GM23338 (cell line): ENCODE results near the gene ATP7A. TPM values are rescaled to one million over a fixed set of nuclear protein-coding genes. Genes with fewer than 3 reads are reported as not detected.

ENCODE experiments used
- ATAC-seq: fragments of 200-7000 bp; cut with Tn5 transposase; 3 replicates; pipeline ENCODE4 v1.9.1; 2020
- DNase-seq: peaks from one replicate; pipeline ENCODE4 v3.0.0-alpha.2; 2015; ENCODE audit warnings: low spot score
- H2AFZ ChIP-seq: fragments of 200-600 bp; sonication (generic); 2 replicates; pipeline ENCODE4 v1.8.0; 2016; ENCODE audit warnings: antibody characterized with exemption, mild to moderate bottlenecking, moderate library complexity
- H3F3A ChIP-seq: fragments of 200-600 bp; sonication (generic); replicated peaks from 2 replicates; pipeline ENCODE4 v1.8.0; 2017; ENCODE audit warnings: antibody characterized with exemption, mixed run types, low read depth
- H3K27ac ChIP-seq: fragments of 200-600 bp; sonication (generic); 2 replicates; pipeline ENCODE4 v1.6.1; 2016; ENCODE audit warnings: low read depth
- H3K27me3 ChIP-seq: fragments of 200-600 bp; sonication (generic); 2 replicates; pipeline ENCODE4 v1.8.0; 2016; ENCODE audit warnings: mild to moderate bottlenecking, mixed run types, moderate library complexity; ENCODE audit not compliant: insufficient read depth
- H3K36me3 ChIP-seq: fragments of 200-600 bp; sonication (generic); 2 replicates; pipeline ENCODE4 v1.8.0; 2016; ENCODE audit warnings: mild to moderate bottlenecking; ENCODE audit not compliant: insufficient read depth
- H3K4me1 ChIP-seq: fragments of 200-600 bp; sonication (generic); 2 replicates; pipeline ENCODE4 v1.8.0; 2016; ENCODE audit warnings: mild to moderate bottlenecking, moderate library complexity; ENCODE audit not compliant: insufficient read depth
- H3K4me2 ChIP-seq: fragments of 200-600 bp; sonication (generic); 2 replicates; pipeline ENCODE4 v1.7.1; 2017; ENCODE audit warnings: mixed run types
- H3K4me3 ChIP-seq: fragments of 200-600 bp; sonication (generic); 2 replicates; pipeline ENCODE4 v1.6.1; 2016; ENCODE audit warnings: mixed run types
- H3K79me2 ChIP-seq: fragments of 200-600 bp; sonication (generic); replicated peaks from 2 replicates; pipeline ENCODE4 v1.8.0; 2017; ENCODE audit warnings: mild to moderate bottlenecking; ENCODE audit not compliant: insufficient read depth
- H3K9me2 ChIP-seq: fragments of 200-600 bp; sonication (generic); 2 replicates; pipeline ENCODE4 v1.8.0; 2017; ENCODE audit not compliant: insufficient read depth
- H4K20me1 ChIP-seq: fragments of 200-600 bp; sonication (generic); replicated peaks from 2 replicates; pipeline ENCODE4 v1.8.0; 2017; ENCODE audit warnings: mild to moderate bottlenecking; ENCODE audit not compliant: insufficient read depth
- H3K27ac Mint-ChIP-seq: 2 replicates; pipeline ENCODE4 v1.8.0; 2020; ENCODE audit warnings: inconsistent platforms, mild to moderate bottlenecking, moderate library complexity, mixed read lengths
- H3K27me3 Mint-ChIP-seq: 3 replicates; pipeline ENCODE4 v1.8.0; 2022; ENCODE audit warnings: low read depth, mild to moderate bottlenecking, moderate library complexity, mixed read lengths, inconsistent platforms; ENCODE audit not compliant: insufficient read depth, poor library complexity
- H3K36me3 Mint-ChIP-seq: 3 replicates; pipeline ENCODE4 v1.8.0; 2021; ENCODE audit warnings: low read depth, mild to moderate bottlenecking, inconsistent platforms, moderate library complexity, mixed read lengths
- H3K4me1 Mint-ChIP-seq: 3 replicates; pipeline ENCODE4 v1.8.0; 2020; ENCODE audit warnings: mild to moderate bottlenecking, inconsistent platforms, mixed read lengths
- H3K4me3 Mint-ChIP-seq: 3 replicates; pipeline ENCODE4 v1.8.0; 2021; ENCODE audit warnings: moderate library complexity, mild to moderate bottlenecking, inconsistent platforms, mixed read lengths
- H3K9me3 Mint-ChIP-seq: 3 replicates; pipeline ENCODE4 v1.8.0; 2020; ENCODE audit warnings: moderate library complexity, mild to moderate bottlenecking, inconsistent platforms, mixed read lengths
- CREB1 ChIP-seq: fragments of 250-450 bp; sonication (Bioruptor Pico); IDR thresholded peaks from 2 replicates; pipeline ENCODE4 v1.5.0; 2020; ENCODE audit warnings: low read depth, mild to moderate bottlenecking, moderate library complexity
- ETS1 ChIP-seq: IDR thresholded peaks from 2 replicates; pipeline ENCODE4 v1.6.1; 2016; ENCODE audit warnings: antibody characterized with exemption
- EZH2 ChIP-seq: fragments of 200-600 bp; sonication (generic); IDR thresholded peaks from one replicate; pipeline ENCODE4 v1.8.0; 2017; ENCODE audit warnings: antibody characterized with exemption, mild to moderate bottlenecking, low read depth; ENCODE audit not compliant: unreplicated experiment
- EZH2phosphoT487 ChIP-seq: fragments of 200-600 bp; sonication (generic); IDR thresholded peaks from one replicate; pipeline ENCODE4 v1.8.1; 2018; ENCODE audit warnings: antibody characterized with exemption; ENCODE audit not compliant: unreplicated experiment
- NANOG ChIP-seq: IDR thresholded peaks from 2 replicates; pipeline ENCODE4 v1.6.1; 2016; ENCODE audit warnings: antibody characterized with exemption, borderline replicate concordance
- POLR2AphosphoS5 ChIP-seq: IDR thresholded peaks from 2 replicates; pipeline ENCODE4 v1.6.1; 2016; ENCODE audit warnings: antibody characterized with exemption, low read depth
- STAT1 ChIP-seq: IDR thresholded peaks from one replicate; pipeline ENCODE4 v1.6.1; 2016; ENCODE audit warnings: antibody characterized with exemption; ENCODE audit not compliant: unreplicated experiment
- ZNF114 ChIP-seq: fragments of 250-450 bp; sonication (Bioruptor Pico); IDR thresholded peaks from 2 replicates; pipeline ENCODE4 v1.5.0; 2020; ENCODE audit warnings: mild to moderate bottlenecking, moderate library complexity
- ZNF331 ChIP-seq: fragments of 250-450 bp; sonication (Bioruptor Pico); IDR thresholded peaks from 2 replicates; pipeline ENCODE4 v1.5.0; 2020; ENCODE audit warnings: low read depth, mild to moderate bottlenecking, moderate library complexity
- ZNF462 ChIP-seq: fragments of 250-450 bp; sonication (Bioruptor Pico); IDR thresholded peaks from 2 replicates; pipeline ENCODE4 v1.5.0; 2020; ENCODE audit warnings: mild to moderate bottlenecking, moderate library complexity
- polyA plus RNA-seq: library from polyadenylated mRNA; unstranded; fragments of >200 nt; fragmentation: Nextera tagmentation; extraction: Ambion mirVana; gene quantifications from 2 replicates; pipeline ENCODE4 v1.2.1, GENCODE V29; 2016
- total RNA-seq: library from RNA; depleted of rRNA; stranded (reverse); fragments of >200 nt; shearing (Covaris generic); gene quantifications from 2 replicates; pipeline ENCODE4 v1.2.3, GENCODE V29; 2014
- TF ChIP-seq, protein P1 (sequence below): IDR thresholded peaks from one replicate; pipeline ENCODE4 v1.6.1; 2018; ENCODE audit warnings: antibody characterized with exemption; ENCODE audit not compliant: unreplicated experiment

The ATP7A gene
- total and polyA plus RNA-seq, 2 experiments from 2014 or later: 2.2 to 3.1 TPM

DNA sequence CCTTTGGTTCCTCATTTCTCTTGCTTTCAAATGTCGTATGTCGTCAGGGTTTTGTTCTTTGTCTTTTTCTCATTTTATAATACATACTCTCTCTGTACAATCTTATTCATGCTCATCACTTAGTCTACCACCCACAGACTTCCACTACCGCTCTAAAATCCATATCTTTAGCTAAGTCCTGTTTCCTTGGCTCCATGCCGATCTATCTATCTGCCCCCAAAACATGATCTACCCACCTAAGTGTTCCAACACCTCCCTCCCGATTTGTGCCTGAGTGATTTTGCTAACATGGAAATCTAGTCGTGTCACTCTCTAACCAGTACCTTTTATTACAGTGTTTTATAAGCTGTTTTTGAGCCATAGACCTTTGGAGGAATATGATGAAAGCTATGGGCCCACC lies 124.6 kb downstream of the ATP7A start:
- Mint-ChIP-seq H3K4me3 (no peak overlapping the region), H3K36me3 (no peaks in the 10 kb centered on the region), H3K9me3 (no peaks in the 10 kb centered on the region), H3K4me1 (no peaks in the 10 kb centered on the region), H3K27ac (no peak overlapping the region), H3K27me3 (no peaks in the 10 kb centered on the region)
- Histone ChIP-seq H3K27me3 (no peaks in the 10 kb centered on the region), H3K4me1 (no peaks in the 10 kb centered on the region), H3K4me3 (no peak overlapping the region), H3F3A (no peaks in the 10 kb centered on the region), H3K27ac (no peak overlapping the region), H3K79me2 (no peaks in the 10 kb centered on the region), H2AFZ (no peak overlapping the region), H3K9me2 (no peaks in the 10 kb centered on the region), H4K20me1 (no peaks in the 10 kb centered on the region), H3K4me2 (no peak overlapping the region), H3K36me3 (no peaks in the 10 kb centered on the region)
- TF ChIP-seq CREB1 (CRISPR knock-in tag): no peak
- DNase-seq (no peak), ATAC-seq (no peak)

DNA sequence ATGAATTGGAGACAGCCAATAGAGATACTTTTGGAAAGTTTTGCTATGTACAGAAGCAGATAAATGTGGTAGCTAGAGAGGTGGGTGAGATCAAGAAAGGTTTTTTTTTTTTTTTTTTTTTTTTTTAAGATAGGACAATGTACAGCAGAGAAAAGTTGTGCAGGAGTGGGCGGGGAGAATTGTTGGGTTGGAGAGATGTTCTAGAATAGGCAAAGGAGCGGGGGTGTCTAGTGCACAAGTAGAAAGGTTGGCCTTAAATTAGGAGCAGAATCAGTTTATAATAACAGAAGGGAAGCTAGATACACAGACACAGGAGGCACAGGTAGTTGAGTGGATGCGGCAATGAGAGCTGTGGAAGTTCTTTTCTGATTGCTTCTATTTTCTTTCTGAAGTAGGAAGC lies 127.4 kb downstream of the ATP7A start:
- Histone ChIP-seq H3K4me3 (no peak overlapping the region), H3K27me3 (no peaks in the 10 kb centered on the region), H3K4me2 (no peak overlapping the region), H3F3A (no peaks in the 10 kb centered on the region), H3K4me1 (no peaks in the 10 kb centered on the region), H3K79me2 (no peaks in the 10 kb centered on the region), H2AFZ (no peak overlapping the region), H3K36me3 (no peaks in the 10 kb centered on the region), H4K20me1 (no peaks in the 10 kb centered on the region), H3K27ac (no peak overlapping the region), H3K9me2 (no peaks in the 10 kb centered on the region)
- no peak overlapping the region for H3K4me3 Mint-ChIP-seq
- no peaks in the 10 kb centered on the region for H3K9me3 Mint-ChIP-seq
- H3K27me3 Mint-ChIP-seq: no peaks in the 10 kb centered on the region
- H3K4me1 Mint-ChIP-seq: no peaks in the 10 kb centered on the region
- H3K27ac Mint-ChIP-seq: no peak overlapping the region
- no peak for ATAC-seq
- no peaks in the 10 kb centered on the region for H3K36me3 Mint-ChIP-seq
- no peak for DNase-seq
- TF ChIP-seq POLR2AphosphoS5 (no peak), ZNF462 (no peak), NANOG (no peak), ZNF114 (CRISPR knock-in tag) (no peak), EZH2 (no peak), EZH2phosphoT487 (no peak), ETS1 (no peak), STAT1 (no peak), CREB1 (CRISPR knock-in tag) (no peak), ZNF331 (CRISPR knock-in tag) (no peak)
- TF ChIP-seq, protein P1, sequence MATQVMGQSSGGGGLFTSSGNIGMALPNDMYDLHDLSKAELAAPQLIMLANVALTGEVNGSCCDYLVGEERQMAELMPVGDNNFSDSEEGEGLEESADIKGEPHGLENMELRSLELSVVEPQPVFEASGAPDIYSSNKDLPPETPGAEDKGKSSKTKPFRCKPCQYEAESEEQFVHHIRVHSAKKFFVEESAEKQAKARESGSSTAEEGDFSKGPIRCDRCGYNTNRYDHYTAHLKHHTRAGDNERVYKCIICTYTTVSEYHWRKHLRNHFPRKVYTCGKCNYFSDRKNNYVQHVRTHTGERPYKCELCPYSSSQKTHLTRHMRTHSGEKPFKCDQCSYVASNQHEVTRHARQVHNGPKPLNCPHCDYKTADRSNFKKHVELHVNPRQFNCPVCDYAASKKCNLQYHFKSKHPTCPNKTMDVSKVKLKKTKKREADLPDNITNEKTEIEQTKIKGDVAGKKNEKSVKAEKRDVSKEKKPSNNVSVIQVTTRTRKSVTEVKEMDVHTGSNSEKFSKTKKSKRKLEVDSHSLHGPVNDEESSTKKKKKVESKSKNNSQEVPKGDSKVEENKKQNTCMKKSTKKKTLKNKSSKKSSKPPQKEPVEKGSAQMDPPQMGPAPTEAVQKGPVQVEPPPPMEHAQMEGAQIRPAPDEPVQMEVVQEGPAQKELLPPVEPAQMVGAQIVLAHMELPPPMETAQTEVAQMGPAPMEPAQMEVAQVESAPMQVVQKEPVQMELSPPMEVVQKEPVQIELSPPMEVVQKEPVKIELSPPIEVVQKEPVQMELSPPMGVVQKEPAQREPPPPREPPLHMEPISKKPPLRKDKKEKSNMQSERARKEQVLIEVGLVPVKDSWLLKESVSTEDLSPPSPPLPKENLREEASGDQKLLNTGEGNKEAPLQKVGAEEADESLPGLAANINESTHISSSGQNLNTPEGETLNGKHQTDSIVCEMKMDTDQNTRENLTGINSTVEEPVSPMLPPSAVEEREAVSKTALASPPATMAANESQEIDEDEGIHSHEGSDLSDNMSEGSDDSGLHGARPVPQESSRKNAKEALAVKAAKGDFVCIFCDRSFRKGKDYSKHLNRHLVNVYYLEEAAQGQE: no peak
